Retinal pigment epithelial cell (primary cell): ENCODE data around the gene WDR70.
"Not testable (repeated sequence)": the region's sequence is repeated elsewhere in the genome, so short reads cannot be mapped to it uniquely, and the experiment has no call there.

Experiments used
- DNase-seq: peaks from one replicate; pipeline ENCODE4 v3.0.0-alpha.2; 2010; ENCODE audit warnings: low read depth
- H3K4me3 ChIP-seq: 2 replicates; pipeline ENCODE4 v1.5.1; 2011; ENCODE audit warnings: mild to moderate bottlenecking, low read length, control low read depth, moderate library complexity
- TF ChIP-seq, protein P1 (sequence below): conservative IDR thresholded peaks from 2 replicates; pipeline ENCODE4 v1.5.1; 2011; ENCODE audit warnings: low read depth, low read length, control low read depth, inconsistent platforms

The WDR70 gene

DNA sequence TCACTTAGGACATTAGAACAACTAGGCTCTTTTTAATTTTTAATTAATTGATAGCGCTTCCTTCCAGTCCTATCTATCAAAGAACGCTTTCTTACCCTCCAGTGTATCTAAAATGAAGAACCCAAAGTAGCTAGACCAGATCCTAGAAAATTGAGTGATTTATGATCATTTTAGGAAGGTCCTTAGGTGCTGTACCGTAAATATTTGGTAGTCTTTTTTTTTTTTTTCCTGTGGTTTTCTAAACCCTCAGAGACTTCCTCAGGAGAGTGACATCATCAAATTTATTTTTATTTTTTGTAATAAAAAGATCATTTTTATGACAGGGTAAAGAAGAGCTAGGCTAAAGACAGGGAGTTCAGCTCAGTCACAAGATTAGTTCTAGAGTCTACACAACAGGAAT lies 197.4 kb downstream of the WDR70 start:
- H3K4me3 ChIP-seq = no peak overlapping the region
- DNase-seq = no peak
- TF ChIP-seq, protein P1, sequence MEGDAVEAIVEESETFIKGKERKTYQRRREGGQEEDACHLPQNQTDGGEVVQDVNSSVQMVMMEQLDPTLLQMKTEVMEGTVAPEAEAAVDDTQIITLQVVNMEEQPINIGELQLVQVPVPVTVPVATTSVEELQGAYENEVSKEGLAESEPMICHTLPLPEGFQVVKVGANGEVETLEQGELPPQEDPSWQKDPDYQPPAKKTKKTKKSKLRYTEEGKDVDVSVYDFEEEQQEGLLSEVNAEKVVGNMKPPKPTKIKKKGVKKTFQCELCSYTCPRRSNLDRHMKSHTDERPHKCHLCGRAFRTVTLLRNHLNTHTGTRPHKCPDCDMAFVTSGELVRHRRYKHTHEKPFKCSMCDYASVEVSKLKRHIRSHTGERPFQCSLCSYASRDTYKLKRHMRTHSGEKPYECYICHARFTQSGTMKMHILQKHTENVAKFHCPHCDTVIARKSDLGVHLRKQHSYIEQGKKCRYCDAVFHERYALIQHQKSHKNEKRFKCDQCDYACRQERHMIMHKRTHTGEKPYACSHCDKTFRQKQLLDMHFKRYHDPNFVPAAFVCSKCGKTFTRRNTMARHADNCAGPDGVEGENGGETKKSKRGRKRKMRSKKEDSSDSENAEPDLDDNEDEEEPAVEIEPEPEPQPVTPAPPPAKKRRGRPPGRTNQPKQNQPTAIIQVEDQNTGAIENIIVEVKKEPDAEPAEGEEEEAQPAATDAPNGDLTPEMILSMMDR = no peak

DNA sequence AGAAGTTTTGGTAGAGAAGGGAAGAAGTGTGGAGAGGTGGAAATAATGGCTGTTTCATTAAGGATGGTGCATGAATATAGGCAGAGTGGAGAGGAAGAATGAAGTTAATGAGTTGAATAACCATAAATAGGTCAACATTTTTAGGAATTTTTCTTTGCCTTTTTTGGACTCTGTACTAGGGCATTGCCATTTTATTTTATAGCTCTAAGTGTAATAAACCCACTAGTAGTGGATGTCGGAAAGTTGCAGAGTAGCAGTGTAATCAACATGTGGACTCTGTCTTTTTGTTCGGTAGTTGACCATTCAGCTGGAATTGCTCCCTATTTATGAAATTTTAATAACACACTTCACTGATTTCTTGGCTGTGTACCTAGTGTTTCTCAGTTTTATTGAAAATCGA lies 199.1 kb downstream of the WDR70 start:
- no peak overlapping the region for H3K4me3 ChIP-seq
- TF ChIP-seq, protein P1 = no peak
- DNase-seq = no peak

GRCh38 chr5:37580106-37580505 lies 201.0 kb downstream of the WDR70 start:
- TF ChIP-seq, protein P1 = no peak
- H3K4me3 ChIP-seq = no peak overlapping the region
- no peak for DNase-seq

DNA sequence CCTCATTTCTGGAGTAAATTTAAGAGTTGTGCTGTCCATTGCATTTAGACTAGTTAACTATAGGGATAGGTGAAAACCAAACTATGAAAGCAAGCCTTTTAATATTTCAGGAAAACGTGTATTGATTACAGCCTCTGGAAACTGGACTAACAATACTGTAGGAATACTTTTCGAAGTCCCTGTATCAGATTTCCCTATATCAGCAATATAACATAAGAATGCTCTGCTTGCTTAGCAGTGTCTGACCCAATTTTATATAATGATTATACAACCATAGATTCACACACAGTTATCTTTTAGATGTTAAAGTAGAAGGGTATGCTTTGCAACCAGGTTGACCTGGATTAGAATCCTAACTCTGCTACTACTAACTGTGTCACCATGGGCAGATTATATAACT lies 203.1 kb downstream of the WDR70 start:
- DNase-seq = no peak
- TF ChIP-seq, protein P1 = no peak
- H3K4me3 ChIP-seq = no peak overlapping the region

DNA sequence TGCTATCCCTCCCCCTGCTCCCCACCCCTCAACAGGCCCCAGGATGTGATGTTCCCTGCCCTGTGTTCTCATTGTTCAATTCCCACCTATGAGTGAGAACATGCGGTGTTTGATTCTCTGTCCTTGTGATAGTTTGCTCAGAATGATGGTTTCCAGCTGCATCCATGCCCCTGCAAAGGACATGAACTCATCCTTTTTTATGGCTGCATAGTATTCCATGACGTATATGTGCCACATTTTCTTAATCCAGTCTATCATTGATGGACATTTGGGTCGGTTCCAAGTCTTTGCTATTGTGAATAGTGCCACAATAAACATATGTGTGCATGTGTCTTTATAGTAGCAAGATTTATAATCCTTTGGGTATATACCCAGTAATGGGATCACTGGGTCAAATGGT lies 214.2 kb downstream of the WDR70 start:
- not testable (repeated sequence) for DNase-seq, H3K4me3 ChIP-seq

DNA sequence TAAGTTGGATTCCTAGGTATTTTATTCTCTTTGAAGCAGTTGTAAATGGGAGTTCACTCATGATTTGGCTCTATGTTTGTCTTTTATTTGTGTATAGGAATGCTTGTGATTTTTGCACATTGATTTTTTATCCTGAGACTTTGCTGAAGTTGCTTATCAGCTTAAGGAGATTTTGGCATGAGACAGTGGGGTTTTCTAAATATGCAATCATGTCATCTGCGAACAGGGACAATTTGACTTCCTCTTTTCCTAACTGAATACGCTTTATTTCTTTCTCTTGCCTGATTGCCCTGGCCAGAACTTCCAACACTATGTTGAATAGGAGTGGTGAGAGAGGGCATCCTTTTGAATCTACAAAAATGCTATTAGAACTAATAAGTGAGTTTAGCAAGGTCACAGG lies 215.7 kb downstream of the WDR70 start:
- not testable (repeated sequence) for H3K4me3 ChIP-seq, DNase-seq

DNA sequence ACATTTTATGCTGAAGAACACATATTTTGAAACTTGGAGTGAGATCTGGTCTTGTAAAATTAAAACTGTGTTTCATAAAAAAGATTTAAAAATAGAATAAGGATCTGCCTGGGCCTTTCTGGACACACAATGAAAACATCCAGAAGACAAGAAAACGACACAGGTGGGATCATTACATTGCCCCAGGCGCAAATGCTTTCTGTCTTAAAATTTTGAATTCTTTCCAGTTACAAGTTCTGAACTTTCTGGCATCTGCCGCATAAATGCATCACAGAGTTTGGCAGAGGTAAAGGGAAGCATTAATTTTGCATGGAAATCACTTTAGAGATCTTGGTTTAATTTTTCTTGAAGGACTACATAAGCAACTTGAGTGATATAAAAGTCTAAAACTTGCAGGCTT lies 219.6 kb downstream of the WDR70 start:
- TF ChIP-seq, protein P1 = no peak
- H3K4me3 ChIP-seq = no peak overlapping the region
- DNase-seq = no peak

- no peak for DNase-seq
- TF ChIP-seq, protein P1 = no peak
- H3K4me3 ChIP-seq = no peak overlapping the region
These were observed 222.0 kb downstream of the WDR70 start for GRCh38 chr5:37601163-37601562.
